ENCODE data around the gene CDK5RAP2. TPM values are rescaled to one million over a fixed set of nuclear protein-coding genes. Genes with fewer than 3 reads are reported as not detected.

CDK5RAP2 gene
- total RNA-seq, 4 donors from 2014 or later = 28.9 to 62.3 (median 40.0) TPM

GRCh38 chr9:120394058-120394669 is 185.8 kb downstream of the CDK5RAP2 start:
- Histone ChIP-seq H3K27ac (no peak overlapping the region), H3K4me3 (no peak overlapping the region), H3K4me1 (no peaks in the 10 kb centered on the region), H3K36me3 (no peaks in the 10 kb centered on the region), H3K9me3 (no peaks in the 10 kb centered on the region), H3K27me3 (no peaks in the 10 kb centered on the region)
- no peak for TF ChIP-seq CTCF (IDR thresholded peaks at IDR 0.05)
- no peak for TF ChIP-seq POLR2A (IDR thresholded peaks at IDR 0.05)
- no peak for DNase-seq
- intact Hi-C loops (cut with DNase I; ENCODE audit: low total_unique reads) = no loop called here

GRCh38 chr9:120393386-120394057 is 186.4 kb downstream of the CDK5RAP2 start:
- intact Hi-C loops (cut with DNase I; ENCODE audit: low total_unique reads) = no loop called here
- Histone ChIP-seq H3K27me3 (no peaks in the 10 kb centered on the region), H3K27ac (no peak overlapping the region), H3K4me3 (no peak overlapping the region), H3K36me3 (no peaks in the 10 kb centered on the region), H3K9me3 (no peaks in the 10 kb centered on the region), H3K4me1 (no peaks in the 10 kb centered on the region)
- no peak for TF ChIP-seq POLR2A (IDR thresholded peaks at IDR 0.05)
- TF ChIP-seq CTCF (IDR thresholded peaks at IDR 0.05) = no peak
- DNase-seq = no peak

- no peak for TF ChIP-seq POLR2A (IDR thresholded peaks at IDR 0.05)
- TF ChIP-seq CTCF (IDR thresholded peaks at IDR 0.05) = no peak
- no peak overlapping the region for H3K27ac ChIP-seq
- H3K9me3 ChIP-seq = no peaks in the 10 kb centered on the region
- no peak overlapping the region for H3K4me3 ChIP-seq
- intact Hi-C loops (cut with DNase I; ENCODE audit: low total_unique reads) = no loop called here
- no peaks in the 10 kb centered on the region for H3K27me3 ChIP-seq
- DNase-seq = no peak
- no peaks in the 10 kb centered on the region for H3K36me3 ChIP-seq
- H3K4me1 ChIP-seq = no peaks in the 10 kb centered on the region
These were observed 187.3 kb downstream of the CDK5RAP2 start for GRCh38 chr9:120392711-120393110.

GRCh38 chr9:120392245-120392644 is 187.7 kb downstream of the CDK5RAP2 start:
- TF ChIP-seq POLR2A (IDR thresholded peaks at IDR 0.05) (no peak), CTCF (IDR thresholded peaks at IDR 0.05) (no peak)
- no peaks in the 10 kb centered on the region for H3K36me3 ChIP-seq
- intact Hi-C loops (cut with DNase I; ENCODE audit: low total_unique reads) = no loop called here

GRCh38 chr9:120391691-120392090 is 188.3 kb downstream of the CDK5RAP2 start:
- Histone ChIP-seq H3K9me3 (no peaks in the 10 kb centered on the region), H3K27me3 (no peaks in the 10 kb centered on the region), H3K4me1 (no peaks in the 10 kb centered on the region), H3K36me3 (no peaks in the 10 kb centered on the region), H3K27ac (no peak overlapping the region), H3K4me3 (no peak overlapping the region)
- intact Hi-C loops (cut with DNase I; ENCODE audit: low total_unique reads) = no loop called here
- TF ChIP-seq POLR2A (IDR thresholded peaks at IDR 0.05) (no peak), CTCF (IDR thresholded peaks at IDR 0.05) (no peak)
- DNase-seq = no peak

More at GRCh38 chr9:120392245-120392644, 187.7 kb downstream of the CDK5RAP2 start:
- H3K9me3 ChIP-seq = no peaks in the 10 kb centered on the region
- no peak overlapping the region for H3K27ac ChIP-seq
- no peak overlapping the region for H3K4me3 ChIP-seq
- H3K4me1 ChIP-seq = no peaks in the 10 kb centered on the region
- H3K27me3 ChIP-seq = no peaks in the 10 kb centered on the region
- DNase-seq = no peak
